ENCODE results near the gene EFCAB14.

- TF ChIP-seq EZH2 (IDR thresholded peaks at IDR 0.05; ENCODE audit: insufficient read depth, poor library complexity, severe bottlenecking) (no peak), EZH2phosphoT487 (IDR thresholded peaks at IDR 0.05; ENCODE audit: insufficient read depth, low read depth) (no peak)
These were observed 3.9 kb downstream of the EFCAB14 start for GRCh38 chr1:46714976-46715375.
